OCI-LY3 (cell line): ENCODE results near the gene RGS8.

ENCODE experiments used
- EZH2phosphoT487 ChIP-seq: fragments of 200-600 bp; shearing (Covaris generic); IDR thresholded peaks from 2 replicates; pipeline ENCODE4 v1.6.1; 2018; ENCODE audit warnings: antibody characterized with exemption, mixed run types, low read depth
- TF ChIP-seq, protein P1 (sequence below): fragments of 200-600, 300-600 bp; sonication (generic); IDR thresholded peaks from 2 replicates; pipeline ENCODE4 v1.5.1; 2014; ENCODE audit warnings: antibody characterized with exemption, low read length, low read depth

DNA sequence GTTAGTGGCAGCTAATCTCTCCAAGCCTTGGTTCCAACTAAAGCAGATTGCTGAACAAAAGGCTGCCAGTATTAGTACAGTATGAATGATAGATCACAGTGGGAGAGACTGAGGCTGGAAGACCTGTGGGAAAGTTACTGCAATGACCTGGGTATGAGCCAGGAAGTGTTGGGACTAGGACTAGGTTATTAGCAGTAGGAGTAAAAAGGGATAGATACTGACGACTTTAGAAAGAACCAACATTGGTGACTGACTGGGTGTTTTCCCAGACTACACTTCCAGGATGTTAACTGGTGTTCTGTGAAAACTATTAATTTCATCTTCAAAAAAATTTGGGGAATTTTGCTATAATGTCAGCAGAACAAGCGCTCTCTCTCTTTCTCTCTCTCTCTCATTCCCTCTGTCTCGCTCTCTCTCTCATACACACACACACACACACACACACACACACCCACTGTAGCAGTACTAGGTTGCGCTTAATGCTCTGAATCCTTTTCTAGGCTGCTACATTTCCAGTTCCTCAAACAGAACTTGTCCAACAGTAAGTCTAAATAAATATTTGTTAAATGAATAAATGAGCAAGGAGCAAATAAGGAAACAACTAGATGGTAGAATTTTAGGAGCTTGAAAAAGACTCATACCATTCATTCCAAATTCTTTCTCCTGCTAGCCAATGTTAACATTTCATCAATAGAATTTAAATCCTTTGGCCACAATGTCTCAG, 47.6 kb upstream of the RGS8 start:
- TF ChIP-seq, protein P1, sequence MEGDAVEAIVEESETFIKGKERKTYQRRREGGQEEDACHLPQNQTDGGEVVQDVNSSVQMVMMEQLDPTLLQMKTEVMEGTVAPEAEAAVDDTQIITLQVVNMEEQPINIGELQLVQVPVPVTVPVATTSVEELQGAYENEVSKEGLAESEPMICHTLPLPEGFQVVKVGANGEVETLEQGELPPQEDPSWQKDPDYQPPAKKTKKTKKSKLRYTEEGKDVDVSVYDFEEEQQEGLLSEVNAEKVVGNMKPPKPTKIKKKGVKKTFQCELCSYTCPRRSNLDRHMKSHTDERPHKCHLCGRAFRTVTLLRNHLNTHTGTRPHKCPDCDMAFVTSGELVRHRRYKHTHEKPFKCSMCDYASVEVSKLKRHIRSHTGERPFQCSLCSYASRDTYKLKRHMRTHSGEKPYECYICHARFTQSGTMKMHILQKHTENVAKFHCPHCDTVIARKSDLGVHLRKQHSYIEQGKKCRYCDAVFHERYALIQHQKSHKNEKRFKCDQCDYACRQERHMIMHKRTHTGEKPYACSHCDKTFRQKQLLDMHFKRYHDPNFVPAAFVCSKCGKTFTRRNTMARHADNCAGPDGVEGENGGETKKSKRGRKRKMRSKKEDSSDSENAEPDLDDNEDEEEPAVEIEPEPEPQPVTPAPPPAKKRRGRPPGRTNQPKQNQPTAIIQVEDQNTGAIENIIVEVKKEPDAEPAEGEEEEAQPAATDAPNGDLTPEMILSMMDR = no peak
- TF ChIP-seq EZH2phosphoT487 = no peak
